Lower leg skin (tissue), 4 donors: ENCODE measurements around the gene ZBTB38. TPM values are rescaled to one million over a fixed set of nuclear protein-coding genes. Genes with fewer than 3 reads are reported as not detected.

ENCODE experiments used
- DNase-seq, 2 donors: peaks; one replicate each; pipeline ENCODE4 v3.0.0-alpha.2; 2019; ENCODE audit warnings: low spot score in 2 of 2
- H3K4me3 ChIP-seq: fragments of 200-600 bp; sonication (generic); 2 replicates; pipeline ENCODE4 v1.5.1; 2017; ENCODE audit warnings: mild to moderate bottlenecking, low read depth; ENCODE audit not compliant: poor library complexity, severe bottlenecking
- CTCF ChIP-seq, 3 donors: fragments of 450-650 bp; IDR thresholded peaks; one replicate each; pipeline ENCODE4 v1.5.1; 2016; ENCODE audit warnings: antibody characterized with exemption in 3 of 3, mild to moderate bottlenecking in 3 of 3, moderate library complexity in 2 of 3
- POLR2A ChIP-seq, 2 donors: fragments of 450-650 bp; IDR thresholded peaks; one replicate each; pipeline ENCODE4 v1.6.1; 2016 to 2017; ENCODE audit warnings: antibody characterized with exemption in 2 of 2, mild to moderate bottlenecking in 1 of 2, moderate library complexity in 1 of 2
- WGBS, 2 donors: methylation state at CpG; one replicate each; pipeline ENCODE4 v1.1.5; 2018; 5-methylcytosine and 5-hydroxymethylcytosine counted together
- intact Hi-C: fragments of 100-400 bp; cut with DNase I; formaldehyde crosslinking; loops from one replicate; pipeline ENCODE4 v1.15.0; 2023; ENCODE audit warnings: low total_unique reads
- total RNA-seq, 4 donors: library from RNA; depleted of rRNA; stranded (reverse); fragments of >200 nt; gene quantifications; one replicate each; pipeline ENCODE4 v1.1.0, GENCODE V29; 2016

The ZBTB38 gene
- total RNA-seq, 4 donors from 2014 or later = 46.8 to 104 (median 72.6) TPM

GRCh38 chr3:141400073-141400971 lies 32.0 kb downstream of the ZBTB38 start:
- intact Hi-C loops = no loop called here
- TF ChIP-seq CTCF (IDR thresholded peaks at IDR 0.05) = no peak
- no peak for TF ChIP-seq POLR2A (IDR thresholded peaks at IDR 0.05)
- no peak overlapping the region for H3K4me3 ChIP-seq
- DNase-seq = no peak
- 53 to 55% methylated on average over 5 of the region's 5 CpGs for WGBS, 2 donors

- TF ChIP-seq POLR2A (IDR thresholded peaks at IDR 0.05) (no peak), CTCF (IDR thresholded peaks at IDR 0.05) (no peak)
- no peak overlapping the region for H3K4me3 ChIP-seq
- WGBS, 2 donors = 50 to 54% methylated on average over 1 of the region's 1 CpG
- intact Hi-C loops = no loop called here
- DNase-seq = no peak
Measured at GRCh38 chr3:141401095-141401494, 32.8 kb downstream of the ZBTB38 start.

DNA sequence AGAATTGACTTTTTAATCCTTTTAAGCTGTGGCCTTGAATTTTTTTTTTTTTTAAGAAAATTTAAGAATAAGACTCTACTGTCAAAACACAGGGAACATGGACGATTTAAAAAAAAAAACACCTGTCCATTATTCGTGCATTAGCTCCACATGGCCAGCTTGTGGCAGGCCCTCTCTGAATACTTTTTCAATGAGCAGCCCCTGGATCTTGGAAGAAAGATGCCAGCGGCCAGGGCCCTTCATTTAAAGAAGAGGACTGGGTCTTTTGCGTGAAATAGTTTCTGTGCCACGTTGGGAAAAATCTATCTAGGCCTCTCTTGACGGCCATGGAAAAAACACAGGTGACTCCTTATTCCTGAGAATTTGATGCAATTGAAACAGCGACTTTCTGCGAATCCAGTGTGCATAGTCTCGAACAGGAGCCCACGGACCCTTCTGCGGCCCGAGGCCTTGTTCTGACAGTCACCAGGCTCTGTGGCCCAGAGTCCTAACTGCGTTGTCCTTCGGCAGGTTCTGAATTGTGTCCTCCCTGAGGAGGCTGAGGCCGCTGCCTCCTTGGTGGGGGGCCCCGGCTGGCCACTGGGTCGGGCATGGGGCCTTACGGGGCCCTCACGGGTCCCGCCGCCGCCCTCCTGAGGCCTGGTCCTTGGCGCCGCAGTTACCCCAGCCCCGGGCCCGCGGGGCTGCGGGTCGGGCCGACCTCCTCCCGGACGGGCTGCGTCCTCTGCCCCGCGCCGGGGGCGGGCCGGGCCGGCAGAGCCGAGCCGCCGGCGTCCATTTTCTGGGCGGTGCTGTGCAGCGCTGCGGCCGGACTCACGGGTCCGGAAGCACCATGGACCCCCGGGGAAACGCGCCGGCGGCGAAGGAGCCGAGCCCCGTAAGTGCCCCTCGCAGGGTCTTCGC lies 33.5 kb downstream of the ZBTB38 start:
- peak overlapping the region; percentile 78 for H3K4me3 ChIP-seq
- intact Hi-C loops = no loop called here
- TF ChIP-seq POLR2A (IDR thresholded peaks at IDR 0.05) (peak in 1 of 2 donors; percentile 28), CTCF (IDR thresholded peaks at IDR 0.05) (no peak)
- DNase-seq = peak in 1 of 2 donors; percentile 91
- WGBS, 2 donors = 11 to 24% methylated on average over 12 to 27 of the region's 59 CpGs

DNA sequence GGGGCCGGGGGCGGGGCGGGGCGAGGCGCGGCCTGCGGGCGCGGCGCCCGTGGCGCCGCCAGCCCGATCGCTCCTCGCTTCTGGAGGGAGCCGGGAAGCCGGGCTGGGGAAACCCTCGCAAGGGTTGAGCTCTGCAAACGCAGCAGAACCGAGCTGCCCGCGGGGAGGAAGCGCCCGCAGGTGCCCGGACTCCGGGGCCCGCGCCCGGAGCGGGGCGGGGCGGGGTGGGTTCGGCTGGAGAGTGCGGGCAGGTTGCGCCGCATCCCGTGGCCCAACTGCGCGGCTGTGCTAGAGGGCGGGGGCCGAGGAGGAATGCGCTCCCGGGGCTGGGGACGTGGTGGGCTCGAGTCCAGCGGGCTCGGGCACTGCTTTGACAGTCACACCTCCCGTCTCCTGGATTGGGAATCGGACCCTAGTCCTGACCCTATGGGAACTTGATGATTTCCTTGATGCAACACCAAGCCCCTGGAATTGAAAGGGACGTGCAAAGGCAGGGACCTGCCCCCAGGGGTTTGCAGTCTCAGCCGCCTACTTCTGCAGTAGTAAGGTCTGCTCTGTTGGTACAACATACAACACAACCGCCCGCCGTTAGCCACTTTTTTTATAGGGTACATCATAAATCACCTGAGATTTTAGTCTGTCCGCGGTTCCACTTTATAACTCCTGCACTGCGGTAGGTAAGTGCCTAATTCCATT lies 34.3 kb downstream of the ZBTB38 start:
- peak; percentile 55 to 94 for DNase-seq
- intact Hi-C loops = no loop called here
- peak overlapping the region; percentile 78 for H3K4me3 ChIP-seq
- 2 to 3% methylated on average over 18 to 31 of the region's 58 CpGs for WGBS, 2 donors
- TF ChIP-seq POLR2A (IDR thresholded peaks at IDR 0.05) (no peak), CTCF (IDR thresholded peaks at IDR 0.05) (no peak)

- WGBS, 2 donors = 60 to 69% methylated on average over 4 of the region's 4 CpGs
- DNase-seq = no peak
- no peak overlapping the region for H3K4me3 ChIP-seq
- intact Hi-C loops = no loop called here
- TF ChIP-seq CTCF (IDR thresholded peaks at IDR 0.05) (no peak), POLR2A (IDR thresholded peaks at IDR 0.05) (no peak)
Measured at GRCh38 chr3:141403576-141403975, 35.3 kb downstream of the ZBTB38 start.
